IMR-90 (cell line): Measurements from ENCODE around the gene MAPK8IP3. TPM values are rescaled to one million over a fixed set of nuclear protein-coding genes. Genes with fewer than 3 reads are reported as not detected.

Experiments used
- ATAC-seq: fragments of 200-7000 bp; cut with Tn5 transposase; 2 replicates; pipeline ENCODE4 v1.9.1; 2020; ENCODE audit warnings: low read depth, mild to moderate bottlenecking, moderate library complexity
- BruUV-seq: library from RNA; stranded (reverse); fragments of 400-500 nt; replicated peaks from 2 replicates; lab custom pipeline; 2021; lab: Mats Ljungman, UMichigan
- CTCF ChIA-PET: fragments of 300-600 bp; formaldehyde crosslinking; extraction: SDS; loops from one replicate; lab custom pipeline; 2021; ENCODE audit warnings: antibody characterized with exemption; lab: Yijun Ruan, JAX
- POLR2A ChIA-PET: fragments of 300-600 bp; sonication (Branson Sonifier 250); formaldehyde crosslinking; loops from one replicate; lab custom pipeline; 2022; ENCODE audit warnings: antibody characterized with exemption; ENCODE audit not compliant: unreplicated experiment; lab: Charles Lee
- DNase-seq: peaks from one replicate; pipeline ENCODE4 v3.0.0; 2013
- H2AFZ ChIP-seq: replicated peaks from 2 replicates; pipeline ENCODE3; 2013; ENCODE audit warnings: low read length, mild to moderate bottlenecking; ENCODE audit not compliant: poor library complexity
- H2AK5ac ChIP-seq: 2 replicates; pipeline ENCODE4 v1.6.1; 2013; ENCODE audit warnings: low read depth, low read length, inconsistent platforms
- H2AK9ac ChIP-seq: replicated peaks from 2 replicates; pipeline ENCODE3; 2013; ENCODE audit warnings: mild to moderate bottlenecking, low read depth, low read length, moderate library complexity; ENCODE audit not compliant: poor library complexity
- H2BK120ac ChIP-seq: 2 replicates; pipeline ENCODE4 v1.6.1; 2013; ENCODE audit warnings: low read depth, low read length, inconsistent platforms
- H2BK15ac ChIP-seq: 3 replicates; pipeline ENCODE4 v1.6.1; 2013; ENCODE audit warnings: low read depth, low read length, inconsistent platforms
- H2BK20ac ChIP-seq: 2 replicates; pipeline ENCODE4 v1.6.1; 2013; ENCODE audit warnings: low read depth, mild to moderate bottlenecking, inconsistent platforms, low read length, moderate library complexity
- H2BK5ac ChIP-seq: 2 replicates; pipeline ENCODE4 v1.6.1; 2013; ENCODE audit warnings: mild to moderate bottlenecking, low read depth, low read length, inconsistent platforms; ENCODE audit not compliant: poor library complexity, severe bottlenecking
- H3K14ac ChIP-seq: replicated peaks from 2 replicates; pipeline ENCODE4 v1.6.1; 2013; ENCODE audit warnings: low read depth, low read length, inconsistent platforms
- H3K18ac ChIP-seq: 2 replicates; pipeline ENCODE4 v1.6.1; 2013; ENCODE audit warnings: low read depth, low read length, control low read depth
- H3K23ac ChIP-seq: 2 replicates; pipeline ENCODE4 v1.6.1; 2013; ENCODE audit warnings: low read depth, low read length, inconsistent platforms
- H3K27ac ChIP-seq: 2 replicates; pipeline ENCODE4 v1.5.1; 2013; ENCODE audit warnings: mild to moderate bottlenecking, control low read depth, low read length; ENCODE audit not compliant: insufficient read depth
- H3K27me3 ChIP-seq: 2 replicates; pipeline ENCODE4 v1.6.1; 2013; ENCODE audit warnings: low read length; ENCODE audit not compliant: control insufficient read depth, insufficient read depth
- H3K36me3 ChIP-seq: 2 replicates; pipeline ENCODE4 v1.6.1; 2013; ENCODE audit warnings: low read length, mixed read lengths; ENCODE audit not compliant: control insufficient read depth, insufficient read depth
- H3K4ac ChIP-seq: 2 replicates; pipeline ENCODE4 v1.6.1; 2013; ENCODE audit warnings: low read depth, low read length, inconsistent platforms
- H3K4me1 ChIP-seq: 2 replicates; pipeline ENCODE4 v1.6.1; 2013; ENCODE audit warnings: low read length, mixed read lengths; ENCODE audit not compliant: control insufficient read depth, insufficient read depth
- H3K4me2 ChIP-seq: 2 replicates; pipeline ENCODE4 v1.6.1; 2013; ENCODE audit warnings: low read depth, mild to moderate bottlenecking, control low read depth, low read length, moderate library complexity
- H3K4me3 ChIP-seq: 2 replicates; pipeline ENCODE4 v1.5.1; 2013; ENCODE audit warnings: low read depth, mild to moderate bottlenecking, control low read depth, low read length, moderate library complexity; ENCODE audit not compliant: insufficient read depth
- H3K56ac ChIP-seq: 2 replicates; pipeline ENCODE4 v1.6.1; 2013; ENCODE audit warnings: low read length, inconsistent platforms; ENCODE audit not compliant: insufficient read depth; ENCODE audit errors: extremely low read depth
- H3K79me1 ChIP-seq, 2 experiments: 2 replicates each; pipeline ENCODE4 v1.6.1; 2013; ENCODE audit warnings: low read length in 2 of 2, inconsistent platforms in 1 of 2, low read depth in 1 of 2
- H3K9ac ChIP-seq: 2 replicates; pipeline ENCODE4 v1.6.1; 2013; ENCODE audit warnings: low read depth, low read length, control low read depth
- H3K9me1 ChIP-seq: 2 replicates; pipeline ENCODE4 v1.6.1; 2013; ENCODE audit warnings: low read length, inconsistent platforms; ENCODE audit not compliant: insufficient read depth
- H3K9me3 ChIP-seq: 2 replicates; pipeline ENCODE4 v1.6.1; 2013; ENCODE audit warnings: low read length; ENCODE audit not compliant: control insufficient read depth, insufficient read depth
- H4K20me1 ChIP-seq: 2 replicates; pipeline ENCODE4 v1.6.1; 2013; ENCODE audit warnings: low read length, inconsistent platforms; ENCODE audit not compliant: insufficient read depth
- H4K5ac ChIP-seq: 2 replicates; pipeline ENCODE4 v1.6.1; 2013; ENCODE audit warnings: mild to moderate bottlenecking, low read depth, low read length, control low read depth
- H4K8ac ChIP-seq, 2 experiments: 2 replicates each; pipeline ENCODE4 v1.6.1; 2013; ENCODE audit warnings: low read depth in 2 of 2, low read length in 2 of 2, control low read depth in 1 of 2, inconsistent platforms in 1 of 2
- H4K91ac ChIP-seq: 2 replicates; pipeline ENCODE4 v1.6.1; 2013; ENCODE audit warnings: low read depth, low read length, inconsistent platforms; ENCODE audit not compliant: insufficient read depth
- CHD1 ChIP-seq: IDR thresholded peaks from 2 replicates; pipeline ENCODE4 v1.6.1; 2012; ENCODE audit warnings: low read depth, low read length, improper control_type of control experiment
- MAZ ChIP-seq: IDR thresholded peaks from 2 replicates; pipeline ENCODE4 v1.6.1; 2012; ENCODE audit warnings: low read depth, mild to moderate bottlenecking, low read length, improper control_type of control experiment, moderate library complexity, borderline replicate concordance
- MXI1 ChIP-seq: IDR thresholded peaks from 2 replicates; pipeline ENCODE4 v1.6.1; 2012; ENCODE audit warnings: low read depth, mild to moderate bottlenecking, low read length, moderate library complexity, borderline replicate concordance
- RFX5 ChIP-seq: IDR thresholded peaks from 2 replicates; pipeline ENCODE4 v1.8.0; 2012; ENCODE audit warnings: low read depth, mild to moderate bottlenecking, low read length, moderate library complexity
- WGBS, 2 experiments: methylation state at CpG; one replicate each; pipeline versions ENCODE4 v1.1.5 to v1.1.7; 2013; ENCODE audit warnings: missing lambda C conversion rate in 2 of 2; ENCODE audit not compliant: insufficient read length in 1 of 2; ENCODE audit errors: extremely low coverage in 2 of 2; 5-methylcytosine and 5-hydroxymethylcytosine counted together
- dilution Hi-C: fragments of 300-500 bp; cut with HindIII; formaldehyde crosslinking; loops from one replicate; pipeline ENCODE4 v1.14.3; 2018; ENCODE audit warnings: low sequenced_read_pairs; ENCODE audit not compliant: unreplicated experiment
- in situ Hi-C: fragments of 300-500 bp; cut with MboI; formaldehyde crosslinking; loops from 3 replicates; pipeline ENCODE4 v1.14.3; 2019; ENCODE audit warnings: low sequenced_read_pairs, inconsistent platforms, mixed read lengths
- intact Hi-C: fragments of 100-400 bp; cut with micrococcal nuclease; formaldehyde crosslinking; loops from 2 replicates; pipeline ENCODE4 v1.10.0; 2022
- polyA plus RNA-seq, 3 experiments: library from polyadenylated mRNA; depleted of rRNA; stranded (reverse); fragments of >200 nt; gene quantifications; 2 replicates each; pipeline ENCODE4 v1.2.3, GENCODE V29; 2012; ENCODE audit warnings: low replicate concordance in 1 of 3
- total RNA-seq: library from RNA; depleted of rRNA; stranded (reverse); fragments of >200 nt; gene quantifications from 2 replicates; pipeline ENCODE4 v1.2.3, GENCODE V29; 2012
- TF ChIP-seq, protein P1 (sequence below): fragments of 150-350 bp; IDR thresholded peaks from 2 replicates; pipeline ENCODE4 v1.6.1; 2017; ENCODE audit warnings: mild to moderate bottlenecking, antibody characterized with exemption, low read length, low read depth
- TF ChIP-seq, protein P2 (sequence below): fragments of 150-350 bp; IDR thresholded peaks from 2 replicates; pipeline ENCODE4 v1.6.1; 2016; ENCODE audit warnings: low read depth, mild to moderate bottlenecking, low read length, moderate library complexity, borderline replicate concordance

The MAPK8IP3 gene
- total and polyA plus RNA-seq, 2 of the 4 experiments (the other 2 are of a cell fraction): 17.0 to 69.1 TPM

DNA sequence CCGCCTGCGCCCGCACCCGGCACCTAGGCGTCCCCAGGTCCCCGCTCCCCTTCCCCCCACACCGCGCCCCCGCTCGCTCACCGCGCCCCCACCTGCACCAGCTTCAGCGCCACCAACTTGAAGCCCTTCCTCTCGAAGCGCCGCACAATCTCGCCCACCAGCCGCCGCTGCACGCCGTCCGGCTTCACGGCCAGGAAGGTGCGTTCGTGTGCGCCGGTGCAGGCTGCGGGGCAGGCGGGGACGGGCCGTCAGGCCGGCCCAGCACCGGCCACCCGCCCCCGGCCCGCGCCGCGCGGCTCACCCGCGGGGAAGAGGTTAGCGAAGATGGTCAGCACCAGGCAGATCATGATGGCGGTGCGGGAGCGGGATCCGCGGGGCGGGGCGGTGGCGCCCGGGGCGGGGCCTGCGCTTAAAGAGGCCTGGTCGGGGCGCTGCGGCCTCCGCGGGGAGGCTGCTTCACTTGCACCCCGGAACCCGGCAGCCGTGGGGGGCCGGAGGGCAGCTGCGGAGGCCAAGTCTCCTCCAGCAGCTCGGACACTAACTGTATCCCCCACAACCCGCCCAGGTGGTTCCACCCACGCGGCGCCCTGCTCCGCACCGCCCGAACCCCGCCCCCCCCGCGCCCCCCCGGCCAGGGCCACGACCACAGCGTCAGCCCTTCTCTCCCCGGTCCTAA, 65.3 kb downstream of the MAPK8IP3 start, which contains the start of gene NME3:
Gene NME3, minus strand, starts transcription at position 356 of the 676 bp plus-strand sequence. Its CDS starts 9 bp downstream, at position 347.
- Histone ChIP-seq H2AK9ac (peak within 1 kb of the TSS; percentile 94), H4K91ac (peak within 1 kb of the TSS; percentile 23; the same call in 1 of the 2 replicates), H3K23ac (peak within 1 kb of the TSS; percentile 10), H3K27me3 (no peaks in the 10 kb centered on the region), H2AK5ac (peak within 1 kb of the TSS; percentile 93), H3K9me3 (no peaks in the 10 kb centered on the region), H3K18ac (no peak within 1 kb of the TSS), H3K79me1 (peaks cover 12 to 49% of the 10 kb centered on the region in 2 experiments), H3K9me1 (0 out of 2 replicates have a peak, but pooled peaks cover 3% of the 10 kb centered on the region), H2BK15ac (no peak within 1 kb of the TSS), H3K9ac (peak within 1 kb of the TSS; percentile 88), H4K8ac (peak within 1 kb of the TSS; percentile 61 to 92; a peak in 3 of 4 replicates), H2BK5ac (peak within 1 kb of the TSS; percentile 77), H3K14ac (no peak within 1 kb of the TSS), H3K27ac (peak within 1 kb of the TSS; percentile 85), H3K4me2 (peak within 1 kb of the TSS; percentile 90), H3K4me3 (peak within 1 kb of the TSS; percentile 93), H2BK120ac (no peak within 1 kb of the TSS), H4K5ac (peak within 1 kb of the TSS; percentile 53; the same call in 1 of the 2 replicates), H2BK20ac (no peak within 1 kb of the TSS), H3K36me3 (peaks cover 33% of the 10 kb centered on the region), H3K4me1 (peaks cover 13% of the 10 kb centered on the region), H4K20me1 (peaks cover 28% of the 10 kb centered on the region), H2AFZ (peak within 1 kb of the TSS; percentile 94), H3K56ac (0 out of 2 replicates have a peak within 1 kb of the TSS, but pooled peaks have one; percentile 10), H3K4ac (peak within 1 kb of the TSS; percentile 85)
- CTCF ChIA-PET: no interaction called here
- dilution Hi-C loops (no loop called here), in situ Hi-C loops (no loop called here), intact Hi-C loops (no loop called here)
- TF ChIP-seq, protein P1, sequence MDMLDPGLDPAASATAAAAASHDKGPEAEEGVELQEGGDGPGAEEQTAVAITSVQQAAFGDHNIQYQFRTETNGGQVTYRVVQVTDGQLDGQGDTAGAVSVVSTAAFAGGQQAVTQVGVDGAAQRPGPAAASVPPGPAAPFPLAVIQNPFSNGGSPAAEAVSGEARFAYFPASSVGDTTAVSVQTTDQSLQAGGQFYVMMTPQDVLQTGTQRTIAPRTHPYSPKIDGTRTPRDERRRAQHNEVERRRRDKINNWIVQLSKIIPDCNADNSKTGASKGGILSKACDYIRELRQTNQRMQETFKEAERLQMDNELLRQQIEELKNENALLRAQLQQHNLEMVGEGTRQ: no peak
- TF ChIP-seq CHD1 (no peak), RFX5 (no peak), MAZ (peak; percentile 27; the same call in 1 of the 2 replicates), MXI1 (peak; percentile 17; the same call in 1 of the 2 replicates)
- TF ChIP-seq, protein P2, sequence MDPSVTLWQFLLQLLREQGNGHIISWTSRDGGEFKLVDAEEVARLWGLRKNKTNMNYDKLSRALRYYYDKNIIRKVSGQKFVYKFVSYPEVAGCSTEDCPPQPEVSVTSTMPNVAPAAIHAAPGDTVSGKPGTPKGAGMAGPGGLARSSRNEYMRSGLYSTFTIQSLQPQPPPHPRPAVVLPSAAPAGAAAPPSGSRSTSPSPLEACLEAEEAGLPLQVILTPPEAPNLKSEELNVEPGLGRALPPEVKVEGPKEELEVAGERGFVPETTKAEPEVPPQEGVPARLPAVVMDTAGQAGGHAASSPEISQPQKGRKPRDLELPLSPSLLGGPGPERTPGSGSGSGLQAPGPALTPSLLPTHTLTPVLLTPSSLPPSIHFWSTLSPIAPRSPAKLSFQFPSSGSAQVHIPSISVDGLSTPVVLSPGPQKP: no peak
- ATAC-seq (peak; percentile 69), DNase-seq (peak; percentile 56)
- no TSS peak for BruUV-seq
- POLR2A ChIA-PET: no interaction called here
- 0% methylated on average over 24 of the region's 79 CpGs; no CpG with 5 or more reads in 1 of the 2 experiments for WGBS, 2 experiments
